CD4-positive, alpha-beta T cell treated with Interleukin-15 for 1 hour (primary cell): ENCODE results near the gene LYSMD1.
"Not testable (repeated sequence)": the region's sequence is repeated elsewhere in the genome, so short reads cannot be mapped to it uniquely, and the experiment has no call there.

ENCODE experiments used
- DNase-seq: peaks from one replicate; pipeline ENCODE4 v3.0.0-alpha.2; 2020

The LYSMD1 gene, protein sequence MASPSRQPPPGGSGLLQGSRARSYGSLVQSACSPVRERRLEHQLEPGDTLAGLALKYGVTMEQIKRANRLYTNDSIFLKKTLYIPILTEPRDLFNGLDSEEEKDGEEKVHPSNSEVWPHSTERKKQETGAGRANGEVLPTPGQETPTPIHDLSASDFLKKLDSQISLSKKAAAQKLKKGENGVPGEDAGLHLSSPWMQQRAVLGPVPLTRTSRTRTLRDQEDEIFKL

GRCh38 chr1:151165738-151166504 lies at the start of gene LYSMD1, which contains the start of gene SCNM1:
LYSMD1 (minus strand) TSS chr1:151165902; CDS start chr1:151165258, 644 bp downstream.
SCNM1 (plus strand) TSS chr1:151166144; CDS start chr1:151166153, 9 bp downstream.
- peak; percentile 97 for DNase-seq

DNA sequence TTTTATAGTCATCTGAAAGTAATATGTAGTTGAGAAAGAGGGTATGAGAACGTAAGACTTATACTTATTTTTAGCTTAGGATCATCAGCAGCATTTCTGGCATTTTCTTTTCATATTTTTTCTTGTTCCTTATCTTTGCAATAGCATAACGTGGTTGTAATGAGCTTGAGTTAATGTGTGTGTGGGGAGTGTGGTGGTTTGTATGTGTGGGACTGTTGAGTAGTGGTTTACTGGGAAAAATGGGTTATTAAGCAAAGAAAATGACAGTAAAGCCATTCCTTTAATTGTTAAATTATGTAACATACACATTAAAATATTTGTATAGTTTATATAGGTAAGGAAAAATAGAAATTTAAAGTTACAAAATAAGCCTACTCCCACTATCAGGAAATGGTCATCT lies 47.9 kb upstream of the LYSMD1 start:
- DNase-seq: no peak

- DNase-seq: no peak
Observed at GRCh38 chr1:151211972-151212705, 46.4 kb upstream of the LYSMD1 start.

- no peak for DNase-seq
Observed at GRCh38 chr1:151210830-151211229, 45.1 kb upstream of the LYSMD1 start.

DNA sequence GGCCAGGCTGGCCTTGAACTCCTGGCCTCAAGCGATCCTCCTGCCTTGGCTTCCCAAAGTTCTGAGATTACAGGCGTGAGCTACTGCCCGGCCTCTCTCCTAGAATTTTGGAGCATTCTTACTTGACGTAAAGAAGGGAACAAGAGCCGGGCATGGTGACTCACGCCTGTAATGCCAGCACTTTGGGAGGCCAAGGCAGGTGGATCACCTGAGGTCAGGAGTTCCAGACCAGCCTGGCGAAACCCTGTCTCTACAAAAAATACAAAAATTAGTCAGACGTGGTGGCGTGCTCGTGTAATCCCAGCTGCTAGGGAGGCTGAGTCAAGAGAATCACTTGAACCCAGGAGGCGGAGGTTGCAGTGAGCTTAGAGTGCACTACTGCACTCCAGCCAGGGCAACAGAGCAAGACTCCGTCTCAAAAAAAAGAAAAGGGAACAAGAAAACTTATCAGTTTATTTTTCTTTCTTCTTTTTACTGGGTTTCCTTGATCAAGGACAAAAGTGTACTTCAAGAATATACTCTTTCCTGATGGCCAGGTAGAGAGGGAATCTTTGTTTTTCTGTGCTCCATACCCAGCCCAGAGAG lies 39.8 kb upstream of the LYSMD1 start:
- not testable (repeated sequence) for DNase-seq

GRCh38 chr1:151199873-151200581 lies 34.3 kb upstream of the LYSMD1 start:
- no peak for DNase-seq

DNA sequence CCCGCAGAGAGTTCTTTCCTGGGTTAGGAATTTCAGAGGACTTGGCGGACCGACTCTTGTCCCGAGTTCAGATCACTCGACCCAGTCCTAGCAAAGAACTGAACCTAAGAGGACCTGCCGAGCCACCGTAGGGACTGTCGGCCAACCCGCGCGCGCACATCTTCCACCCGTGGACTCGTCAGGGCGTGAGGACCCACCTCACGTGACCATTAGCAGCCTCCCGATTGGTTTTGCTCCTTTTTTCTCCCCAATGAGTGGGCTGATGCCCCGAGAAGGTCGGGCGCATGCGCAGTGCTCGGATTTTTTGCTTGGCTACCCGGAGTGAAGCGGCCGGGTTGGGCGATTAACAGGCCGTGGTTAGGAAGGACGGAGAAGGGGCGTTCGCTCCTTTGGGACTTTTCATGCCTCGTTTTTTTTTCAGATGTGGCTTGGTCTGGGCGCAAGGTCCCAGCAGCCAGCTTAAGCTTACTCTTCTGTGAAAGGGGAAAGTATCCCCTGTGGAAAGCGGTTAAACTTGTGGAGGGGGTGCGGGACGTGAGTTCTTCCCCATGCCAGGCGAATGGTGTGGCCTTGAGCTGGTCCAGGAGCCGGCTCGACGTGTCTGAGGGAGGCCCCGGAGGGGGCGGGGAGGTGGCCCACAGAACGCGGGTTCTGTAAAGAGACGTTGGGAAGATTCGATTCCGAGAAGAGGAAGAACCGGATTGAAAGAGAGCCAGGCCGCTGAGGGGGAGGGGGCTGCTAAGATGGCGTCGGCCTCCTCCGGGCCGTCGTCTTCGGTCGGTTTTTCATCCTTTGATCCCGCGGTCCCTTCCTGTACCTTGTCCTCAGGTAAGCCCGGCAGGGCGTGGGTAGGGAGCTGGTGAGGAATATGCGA lies 32.8 kb upstream of the LYSMD1 start, which contains the start of gene PIP5K1A:
Gene PIP5K1A (plus strand): TSS at position 299 of the 874 bp plus-strand sequence. CDS start 445 bp downstream, at position 744.
- peak; percentile 99 for DNase-seq

GRCh38 chr1:151197863-151198253 lies 32.2 kb upstream of the LYSMD1 start:
- no peak for DNase-seq

DNA sequence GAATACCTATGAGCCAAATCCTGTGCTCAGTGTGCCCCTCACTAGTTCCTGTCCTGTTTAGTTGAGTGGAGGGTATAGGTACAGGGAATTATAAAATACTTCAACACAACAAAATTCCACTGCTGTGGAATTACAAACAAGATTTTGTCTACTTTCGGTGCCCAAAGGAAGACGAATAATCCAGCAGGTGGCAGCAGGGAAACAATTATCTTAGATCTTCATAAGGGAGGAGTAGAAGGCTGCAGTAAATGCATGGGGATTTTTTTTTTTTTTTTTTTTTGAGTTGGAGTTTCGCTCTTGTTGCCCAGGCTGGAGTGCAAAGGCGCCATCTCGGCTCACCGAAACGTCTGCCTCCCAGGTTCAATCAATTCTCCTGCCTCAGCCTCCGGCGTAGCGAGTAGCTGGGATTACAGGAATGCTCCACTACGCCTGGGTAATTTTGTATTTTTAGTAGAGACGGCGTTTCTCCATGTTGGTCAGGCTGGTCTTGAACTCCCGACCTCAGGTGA lies 30.6 kb upstream of the LYSMD1 start:
- DNase-seq: peak; percentile 46

GRCh38 chr1:151194894-151195594 lies 29.3 kb upstream of the LYSMD1 start:
- not testable (repeated sequence) for DNase-seq

GRCh38 chr1:151193856-151194255 lies 28.2 kb upstream of the LYSMD1 start:
- DNase-seq: no peak

DNA sequence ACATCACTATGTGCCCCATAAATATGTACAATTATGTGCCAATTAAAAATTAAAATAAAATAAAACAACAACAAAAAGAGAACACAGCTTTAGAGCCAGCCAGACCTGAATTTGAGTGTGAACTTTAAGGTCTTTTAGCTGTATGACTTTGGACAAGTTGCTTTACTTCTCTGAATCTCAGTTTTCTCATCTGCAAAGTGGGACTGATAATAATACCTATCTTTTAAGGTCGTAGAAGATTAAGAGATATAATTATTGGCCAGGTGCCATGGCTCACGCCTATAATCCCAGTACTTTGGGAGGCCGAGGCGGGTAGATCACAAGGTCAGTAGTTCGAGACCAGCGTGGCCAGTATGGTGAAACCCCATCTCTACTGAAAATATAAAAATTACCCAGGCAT lies 27.6 kb upstream of the LYSMD1 start:
- DNase-seq: no peak

- DNase-seq: no peak
Observed at GRCh38 chr1:151192047-151192446, 26.3 kb upstream of the LYSMD1 start.

DNA sequence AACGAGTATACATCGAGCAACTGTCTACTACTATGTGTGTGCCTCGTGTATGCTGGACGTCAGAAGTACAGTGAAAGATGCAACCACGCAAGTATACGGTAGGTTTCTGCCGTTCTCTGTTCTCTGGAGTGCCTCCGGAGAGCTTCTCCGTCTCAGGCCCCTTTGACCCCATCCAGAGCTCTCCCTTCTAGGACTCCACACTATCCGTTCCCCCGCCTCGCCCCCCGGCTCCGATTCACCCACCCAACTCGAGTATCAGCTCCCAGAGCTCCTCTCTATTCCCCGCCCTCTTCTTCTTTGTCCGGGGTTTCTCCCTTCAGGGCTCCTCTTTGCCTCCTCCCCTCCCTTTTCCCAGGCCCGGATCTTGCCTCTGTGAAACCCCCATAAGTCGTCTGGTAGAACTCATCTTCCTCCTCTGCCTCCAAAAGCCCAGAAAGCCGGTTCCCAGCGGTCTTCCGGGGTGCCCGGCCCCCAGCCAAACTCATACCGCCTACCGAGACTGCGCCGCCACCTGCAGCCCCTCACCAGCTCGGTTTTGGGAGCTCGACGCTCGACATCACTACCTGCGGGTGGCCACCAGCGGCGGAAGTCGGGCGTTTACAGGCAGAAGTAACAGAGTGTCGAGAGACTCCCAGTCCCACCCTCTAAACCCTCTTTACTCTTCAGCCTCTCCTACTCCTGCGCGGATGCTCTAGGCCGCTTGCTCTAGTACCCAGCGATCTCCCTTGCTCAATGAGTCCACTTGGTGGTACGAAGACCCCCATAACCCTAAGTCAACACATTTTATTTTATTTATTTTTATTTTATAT lies 24.1 kb upstream of the LYSMD1 start, which contains the start of gene VPS72:
Gene VPS72 (minus strand): TSS at position 561 of the 809 bp plus-strand sequence. CDS start 76 bp downstream, at position 485.
- DNase-seq: peak; percentile 85

- not testable (repeated sequence) for DNase-seq
Observed at GRCh38 chr1:151188667-151189066, 23.0 kb upstream of the LYSMD1 start.

GRCh38 chr1:151187205-151187604 lies 21.5 kb upstream of the LYSMD1 start:
- no peak for DNase-seq

GRCh38 chr1:151184211-151184610 lies 18.5 kb upstream of the LYSMD1 start:
- no peak for DNase-seq

DNA sequence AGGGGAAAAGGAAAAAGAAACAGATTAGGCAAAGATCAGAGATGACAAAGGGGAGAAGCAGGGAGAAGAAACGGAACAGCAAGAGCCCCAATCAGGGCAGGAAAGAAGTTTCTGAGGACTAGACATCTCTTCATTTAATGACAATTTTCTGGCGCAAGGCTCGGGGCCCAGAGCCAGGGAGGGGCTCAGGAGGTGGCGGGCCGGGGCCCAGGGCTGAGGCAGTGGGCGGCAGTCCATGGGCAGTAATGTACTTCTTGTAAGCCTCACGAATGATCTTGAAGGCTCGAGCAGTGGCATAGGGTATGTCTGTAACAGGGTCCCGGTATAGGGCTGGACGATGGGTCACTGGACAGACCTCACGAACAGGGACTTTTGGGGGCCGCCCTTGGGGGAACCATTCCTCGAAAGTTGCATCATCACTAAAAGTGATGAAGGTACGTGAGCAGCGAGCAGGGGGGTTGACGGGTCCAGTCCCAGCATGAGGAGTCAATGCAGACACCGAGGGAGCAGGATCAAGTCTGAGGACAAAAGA lies 10.9 kb upstream of the LYSMD1 start:
- DNase-seq: no peak

DNA sequence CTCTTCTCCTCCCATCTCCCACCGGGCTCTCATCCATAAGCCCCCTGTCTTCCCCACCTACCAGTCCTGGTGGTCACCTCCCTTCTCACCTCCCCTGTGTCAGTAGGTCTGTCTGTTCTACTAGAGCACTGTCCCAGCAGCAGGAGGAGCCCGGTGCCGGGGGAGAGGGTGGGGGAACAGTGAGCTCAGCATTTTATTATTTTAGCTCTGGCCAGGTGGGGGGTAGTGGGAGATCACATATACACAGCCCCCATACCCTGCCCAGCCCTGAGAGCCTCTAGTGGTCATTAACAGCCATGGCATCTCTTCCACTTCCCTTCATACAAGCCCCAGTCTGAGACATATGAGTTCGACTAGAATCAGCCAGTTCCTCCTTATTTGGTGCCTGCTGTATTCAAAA lies 10.2 kb upstream of the LYSMD1 start, which contains the start of gene TMOD4:
Gene TMOD4 (minus strand): TSS at position 119 of the 400 bp plus-strand sequence. CDS start 1,106 bp downstream, outside the sequence.
- no peak for DNase-seq
